ENCODE results near the gene ATG16L1.

- no peak for TF ChIP-seq EP300 (IDR thresholded peaks at IDR 0.05)
- no peak for TF ChIP-seq CTCF (IDR thresholded peaks at IDR 0.05)
Observed at GRCh38 chr2:233281553-233281952, 30.1 kb downstream of the ATG16L1 start.
